22Rv1 (cell line): Measurements from ENCODE around the gene MEIKIN.

Source experiments
- ZFX ChIP-seq: fragments of 450-650 bp; IDR thresholded peaks from 2 replicates; pipeline ENCODE4 v1.6.1; 2017; ENCODE audit warnings: antibody characterized with exemption, borderline replicate concordance
- TF ChIP-seq, protein P1 (sequence below): fragments of 450-650 bp; IDR thresholded peaks from 2 replicates; pipeline ENCODE4 v1.5.1; 2017; ENCODE audit warnings: mild to moderate bottlenecking

GRCh38 chr5:131848662-131849061 lies 96.8 kb downstream of the MEIKIN start:
- TF ChIP-seq, protein P1, sequence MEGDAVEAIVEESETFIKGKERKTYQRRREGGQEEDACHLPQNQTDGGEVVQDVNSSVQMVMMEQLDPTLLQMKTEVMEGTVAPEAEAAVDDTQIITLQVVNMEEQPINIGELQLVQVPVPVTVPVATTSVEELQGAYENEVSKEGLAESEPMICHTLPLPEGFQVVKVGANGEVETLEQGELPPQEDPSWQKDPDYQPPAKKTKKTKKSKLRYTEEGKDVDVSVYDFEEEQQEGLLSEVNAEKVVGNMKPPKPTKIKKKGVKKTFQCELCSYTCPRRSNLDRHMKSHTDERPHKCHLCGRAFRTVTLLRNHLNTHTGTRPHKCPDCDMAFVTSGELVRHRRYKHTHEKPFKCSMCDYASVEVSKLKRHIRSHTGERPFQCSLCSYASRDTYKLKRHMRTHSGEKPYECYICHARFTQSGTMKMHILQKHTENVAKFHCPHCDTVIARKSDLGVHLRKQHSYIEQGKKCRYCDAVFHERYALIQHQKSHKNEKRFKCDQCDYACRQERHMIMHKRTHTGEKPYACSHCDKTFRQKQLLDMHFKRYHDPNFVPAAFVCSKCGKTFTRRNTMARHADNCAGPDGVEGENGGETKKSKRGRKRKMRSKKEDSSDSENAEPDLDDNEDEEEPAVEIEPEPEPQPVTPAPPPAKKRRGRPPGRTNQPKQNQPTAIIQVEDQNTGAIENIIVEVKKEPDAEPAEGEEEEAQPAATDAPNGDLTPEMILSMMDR, result no peak
- no peak for TF ChIP-seq ZFX
